ENCODE results near the gene LHFPL2.
A peak's percentile ranks its signal among the peaks of the same experiment; 100 is the strongest.

The LHFPL2 gene

DNA sequence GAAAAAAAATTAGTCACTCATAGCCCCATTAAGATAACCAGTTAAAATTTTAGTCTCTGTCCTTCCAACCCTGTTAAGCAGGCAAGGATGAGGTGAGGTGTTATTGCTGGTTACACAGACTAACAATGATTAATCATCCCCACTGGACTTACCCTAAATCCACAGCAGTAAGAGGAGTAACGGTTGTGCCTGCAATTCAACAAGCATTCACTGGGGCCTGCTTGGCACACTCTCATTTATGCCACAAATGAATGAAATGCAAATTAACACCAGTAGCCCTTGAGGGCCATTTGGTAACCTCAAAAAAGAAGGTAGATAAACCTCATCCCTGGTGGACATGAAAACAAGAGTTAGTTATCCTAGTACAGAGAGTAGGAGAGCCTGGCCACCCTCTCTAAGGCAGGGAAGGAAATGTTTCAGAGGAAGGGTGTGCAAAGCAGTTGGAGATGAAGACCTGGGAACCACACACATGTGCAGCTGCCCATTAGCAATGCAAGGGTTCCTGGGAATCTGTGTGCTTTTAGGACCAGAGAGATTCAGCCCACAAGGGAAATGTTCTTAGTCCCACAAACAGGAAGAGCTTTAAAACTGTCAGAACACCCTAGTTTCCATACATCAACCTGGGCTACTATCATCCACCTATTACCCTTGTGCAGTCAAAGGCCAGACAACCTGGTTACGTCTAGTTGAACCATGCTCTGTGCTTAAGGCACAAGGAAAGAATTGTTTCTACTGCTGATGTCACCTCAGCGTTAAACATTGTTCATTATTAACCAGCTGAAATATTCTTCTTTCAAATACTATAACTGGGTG is 7.7 kb downstream of the LHFPL2 start:
- Histone ChIP-seq H3K9me2 (replicated peaks; ENCODE audit: insufficient read depth, low read length) (no peaks in the 10 kb centered on the region), H3K9me3 (ENCODE audit: insufficient read depth, low read length) (no peaks in the 10 kb centered on the region), H3K4me2 (ENCODE audit: low read depth, low read length, poor library complexity, severe bottlenecking) (peak overlapping the region; percentile 2), H3K36me3 (ENCODE audit: low read length) (peaks cover 22% of the 10 kb centered on the region; the same call in 1 of the 2 replicates), H3K27me3 (ENCODE audit: low read length) (no peaks in the 10 kb centered on the region), H3K4me3 (ENCODE audit: insufficient read depth, low read length, poor library complexity, severe bottlenecking) (no peak overlapping the region), H3K79me2 (ENCODE audit: insufficient read depth, low read length) (peaks cover 99% of the 10 kb centered on the region), H3F3A (ENCODE audit: insufficient read depth) (0 out of 2 replicates have a peak, but pooled peaks cover 4% of the 10 kb centered on the region), H2AFZ (ENCODE audit: low read depth, low read length, severe bottlenecking) (no peak overlapping the region), H4K20me1 (ENCODE audit: low read depth, low read length) (no peaks in the 10 kb centered on the region; the same call in 1 of the 2 replicates), H3K9ac (ENCODE audit: low read length) (no peak overlapping the region), H3K27ac (ENCODE audit: low read depth, low read length) (peak overlapping the region; percentile 20; the same call in 1 of the 2 replicates)
- TF ChIP-seq EZH2phosphoT487 (conservative IDR thresholded peaks at IDR 0.05; ENCODE audit: low read length), result no peak
- TF ChIP-seq, protein P1, sequence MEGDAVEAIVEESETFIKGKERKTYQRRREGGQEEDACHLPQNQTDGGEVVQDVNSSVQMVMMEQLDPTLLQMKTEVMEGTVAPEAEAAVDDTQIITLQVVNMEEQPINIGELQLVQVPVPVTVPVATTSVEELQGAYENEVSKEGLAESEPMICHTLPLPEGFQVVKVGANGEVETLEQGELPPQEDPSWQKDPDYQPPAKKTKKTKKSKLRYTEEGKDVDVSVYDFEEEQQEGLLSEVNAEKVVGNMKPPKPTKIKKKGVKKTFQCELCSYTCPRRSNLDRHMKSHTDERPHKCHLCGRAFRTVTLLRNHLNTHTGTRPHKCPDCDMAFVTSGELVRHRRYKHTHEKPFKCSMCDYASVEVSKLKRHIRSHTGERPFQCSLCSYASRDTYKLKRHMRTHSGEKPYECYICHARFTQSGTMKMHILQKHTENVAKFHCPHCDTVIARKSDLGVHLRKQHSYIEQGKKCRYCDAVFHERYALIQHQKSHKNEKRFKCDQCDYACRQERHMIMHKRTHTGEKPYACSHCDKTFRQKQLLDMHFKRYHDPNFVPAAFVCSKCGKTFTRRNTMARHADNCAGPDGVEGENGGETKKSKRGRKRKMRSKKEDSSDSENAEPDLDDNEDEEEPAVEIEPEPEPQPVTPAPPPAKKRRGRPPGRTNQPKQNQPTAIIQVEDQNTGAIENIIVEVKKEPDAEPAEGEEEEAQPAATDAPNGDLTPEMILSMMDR (IDR thresholded peaks at IDR 0.05; ENCODE audit: insufficient read depth, low read length, poor library complexity, severe bottlenecking), result no peak

DNA sequence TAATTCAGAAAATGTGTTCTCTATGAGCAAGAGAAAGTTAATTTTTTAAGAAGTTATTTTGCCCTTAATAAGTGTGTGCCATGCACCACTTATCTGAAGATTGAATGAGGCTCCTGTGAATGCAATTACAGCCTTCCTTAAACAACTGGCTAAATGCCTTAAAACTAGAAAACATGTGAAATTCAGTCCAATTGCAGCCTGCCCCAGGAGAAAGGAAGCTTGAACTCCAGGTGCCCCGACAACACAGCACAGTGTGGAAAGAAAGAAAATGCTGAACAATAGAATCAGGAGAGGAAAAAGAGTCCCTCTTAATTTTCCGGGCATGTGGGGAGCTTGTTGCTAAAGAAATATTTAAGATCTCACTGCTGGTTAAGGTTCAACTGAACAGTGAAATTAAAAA is 8.8 kb downstream of the LHFPL2 start:
- Histone ChIP-seq H2AFZ (ENCODE audit: low read depth, low read length, severe bottlenecking) (no peak overlapping the region), H3K4me3 (ENCODE audit: insufficient read depth, low read length, poor library complexity, severe bottlenecking) (no peak overlapping the region), H3K9ac (ENCODE audit: low read length) (no peak overlapping the region), H3K9me3 (ENCODE audit: insufficient read depth, low read length) (no peaks in the 10 kb centered on the region), H3K27ac (ENCODE audit: low read depth, low read length) (no peak overlapping the region), H3K9me2 (replicated peaks; ENCODE audit: insufficient read depth, low read length) (no peaks in the 10 kb centered on the region), H3K4me2 (ENCODE audit: low read depth, low read length, poor library complexity, severe bottlenecking) (no peak overlapping the region), H3K27me3 (ENCODE audit: low read length) (no peaks in the 10 kb centered on the region), H3F3A (ENCODE audit: insufficient read depth) (0 out of 2 replicates have a peak, but pooled peaks cover 4% of the 10 kb centered on the region), H3K79me2 (ENCODE audit: insufficient read depth, low read length) (peaks cover 97% of the 10 kb centered on the region), H4K20me1 (ENCODE audit: low read depth, low read length) (no peaks in the 10 kb centered on the region; the same call in 1 of the 2 replicates), H3K36me3 (ENCODE audit: low read length) (peaks cover 22% of the 10 kb centered on the region; the same call in 1 of the 2 replicates)
- TF ChIP-seq, protein P1 (IDR thresholded peaks at IDR 0.05; ENCODE audit: insufficient read depth, low read length, poor library complexity, severe bottlenecking), result no peak
- no peak for TF ChIP-seq EZH2phosphoT487 (conservative IDR thresholded peaks at IDR 0.05; ENCODE audit: low read length)

DNA sequence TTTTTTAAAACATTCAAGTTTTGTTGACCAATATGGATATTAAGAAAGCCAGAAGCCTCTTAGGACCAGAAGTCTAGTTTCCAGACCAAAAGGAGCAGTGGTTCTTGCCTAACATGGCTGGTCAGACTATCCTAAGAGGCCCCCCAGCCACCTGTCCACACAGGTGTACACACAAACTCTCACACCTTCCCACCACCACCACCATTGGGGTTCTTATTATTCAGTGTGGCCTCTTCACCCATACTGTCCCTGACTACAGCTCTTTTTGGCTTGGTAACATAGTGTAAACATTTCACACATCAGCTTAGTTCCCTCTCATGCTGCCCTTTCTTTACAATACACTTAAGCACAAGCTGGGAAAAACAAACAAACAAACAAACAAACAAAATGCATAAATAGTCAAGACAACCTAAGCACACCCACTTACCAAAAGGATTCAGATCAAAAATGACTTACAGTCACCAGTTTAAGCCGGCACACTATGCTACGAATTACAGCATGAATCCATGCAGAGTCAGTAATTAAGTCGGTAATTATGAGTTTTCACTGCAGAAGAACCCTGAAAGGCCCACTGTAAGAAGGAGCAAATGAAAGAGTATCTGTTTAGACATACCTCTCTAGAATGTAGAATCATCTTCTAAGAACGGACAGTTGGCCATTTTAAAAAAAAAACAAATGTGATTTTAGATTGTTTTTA is 9.5 kb downstream of the LHFPL2 start:
- peaks cover 97% of the 10 kb centered on the region for H3K79me2 ChIP-seq (ENCODE audit: insufficient read depth, low read length)

More for the DNA sequence above, 9.5 kb downstream of the LHFPL2 start:
- Histone ChIP-seq H3K9ac (ENCODE audit: low read length) (no peak overlapping the region), H3K9me2 (replicated peaks; ENCODE audit: insufficient read depth, low read length) (no peaks in the 10 kb centered on the region), H4K20me1 (ENCODE audit: low read depth, low read length) (no peaks in the 10 kb centered on the region; the same call in 1 of the 2 replicates), H3K4me3 (ENCODE audit: insufficient read depth, low read length, poor library complexity, severe bottlenecking) (no peak overlapping the region), H3F3A (ENCODE audit: insufficient read depth) (0 out of 2 replicates have a peak, but pooled peaks cover 4% of the 10 kb centered on the region), H3K9me3 (ENCODE audit: insufficient read depth, low read length) (no peaks in the 10 kb centered on the region), H2AFZ (ENCODE audit: low read depth, low read length, severe bottlenecking) (no peak overlapping the region), H3K36me3 (ENCODE audit: low read length) (peaks cover 22% of the 10 kb centered on the region; the same call in 1 of the 2 replicates), H3K27me3 (ENCODE audit: low read length) (no peaks in the 10 kb centered on the region), H3K4me2 (ENCODE audit: low read depth, low read length, poor library complexity, severe bottlenecking) (no peak overlapping the region), H3K27ac (ENCODE audit: low read depth, low read length) (peak overlapping the region; percentile 7; the same call in 1 of the 2 replicates)
- no peak for TF ChIP-seq EZH2phosphoT487 (conservative IDR thresholded peaks at IDR 0.05; ENCODE audit: low read length)
- TF ChIP-seq, protein P1 (IDR thresholded peaks at IDR 0.05; ENCODE audit: insufficient read depth, low read length, poor library complexity, severe bottlenecking), result no peak
